ENCODE data around the gene EPHB6.

The EPHB6 gene

GRCh38 chr7:142866361-142867096, 11.7 kb downstream of the EPHB6 start:
- no peak for DNase-seq (ENCODE audit: low read depth)

GRCh38 chr7:142867097-142867378, 12.2 kb downstream of the EPHB6 start:
- no peak for DNase-seq (ENCODE audit: low read depth)

- DNase-seq (ENCODE audit: low read depth), result no peak
Measured at GRCh38 chr7:142867398-142868187, 12.7 kb downstream of the EPHB6 start.

- no peak for DNase-seq (ENCODE audit: low read depth)
Measured at GRCh38 chr7:142868188-142868985, 13.5 kb downstream of the EPHB6 start.

GRCh38 chr7:142868986-142869415, 14.1 kb downstream of the EPHB6 start:
- DNase-seq (ENCODE audit: low read depth), result no peak

DNA sequence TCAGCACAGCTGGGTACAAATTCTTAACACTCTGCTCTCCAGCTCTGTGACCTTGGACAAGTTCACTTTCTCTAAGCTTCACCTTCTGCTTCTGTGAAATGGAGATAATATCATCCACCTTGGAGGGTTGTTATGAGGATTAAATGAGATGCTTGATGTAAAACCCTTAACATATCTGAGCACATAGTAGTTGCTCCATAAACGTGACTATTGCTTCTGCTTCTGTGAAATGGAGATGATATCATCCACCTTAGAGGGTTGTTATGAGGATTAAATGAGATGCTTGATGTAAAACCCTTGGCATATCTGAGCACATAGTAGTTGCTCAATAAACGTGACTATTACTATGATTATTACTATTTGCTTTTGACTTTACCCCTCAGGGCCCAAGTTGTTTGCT, 14.6 kb downstream of the EPHB6 start:
- DNase-seq (ENCODE audit: low read depth), result no peak

- DNase-seq (ENCODE audit: low read depth), result no peak
Measured at GRCh38 chr7:142870147-142870559, 15.3 kb downstream of the EPHB6 start.

- no peak for DNase-seq (ENCODE audit: low read depth)
Measured at GRCh38 chr7:142870566-142871259, 15.8 kb downstream of the EPHB6 start.

- DNase-seq (ENCODE audit: low read depth), result no peak
Measured at GRCh38 chr7:142871260-142872105, 16.6 kb downstream of the EPHB6 start.

DNA sequence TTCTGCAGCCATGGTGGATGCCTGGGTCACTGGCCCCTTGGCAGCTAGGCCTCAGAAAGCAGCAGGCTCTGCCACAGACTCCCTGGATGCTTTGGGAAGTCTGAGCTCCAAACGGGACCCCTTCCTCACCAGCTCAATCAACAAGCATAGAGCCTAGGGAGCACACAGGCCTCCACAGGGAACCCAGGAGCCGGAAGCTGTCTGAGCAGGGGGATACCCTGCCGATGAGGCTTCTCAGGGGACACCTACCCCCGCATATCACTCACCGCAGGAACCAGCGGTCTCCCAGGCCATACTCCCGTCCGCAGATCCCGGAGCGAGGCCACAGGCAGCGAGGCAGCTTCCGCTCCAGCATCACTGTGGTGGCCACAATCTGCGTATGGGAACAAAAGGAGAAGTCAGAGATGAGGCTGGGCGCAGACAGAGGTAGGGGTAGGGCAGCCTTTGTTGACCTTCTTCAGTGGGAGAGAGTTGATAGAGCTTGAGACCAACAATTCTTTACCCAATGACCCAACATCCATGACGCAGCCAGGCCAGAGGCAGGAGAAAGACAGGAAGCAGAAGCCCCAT, 17.3 kb downstream of the EPHB6 start:
- no peak for DNase-seq (ENCODE audit: low read depth)

DNA sequence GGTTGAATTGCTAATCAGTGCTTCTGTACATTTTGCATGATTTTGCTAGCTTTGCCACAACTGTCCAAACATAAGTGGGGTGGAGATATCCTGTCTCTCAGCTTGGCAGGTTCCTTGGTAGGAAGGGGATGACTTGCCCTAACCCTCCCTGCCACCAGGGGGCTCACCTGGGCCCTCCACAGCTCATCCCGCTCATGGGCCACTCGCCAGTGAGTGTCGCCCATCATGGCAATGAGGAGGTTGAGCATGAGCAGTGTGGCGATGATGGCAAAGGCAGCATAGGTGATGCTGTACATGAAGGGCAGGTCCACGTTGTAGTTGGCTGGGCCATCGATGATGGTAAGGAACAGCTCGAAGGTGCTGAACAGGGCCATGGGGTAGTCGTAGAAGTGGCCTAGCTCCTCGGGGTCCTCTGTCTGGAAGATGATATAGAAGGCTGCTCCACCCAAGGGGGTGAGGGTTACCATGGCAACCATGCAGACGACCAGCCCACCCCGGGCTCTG, 18.5 kb downstream of the EPHB6 start:
- DNase-seq (ENCODE audit: low read depth), result no peak

DNA sequence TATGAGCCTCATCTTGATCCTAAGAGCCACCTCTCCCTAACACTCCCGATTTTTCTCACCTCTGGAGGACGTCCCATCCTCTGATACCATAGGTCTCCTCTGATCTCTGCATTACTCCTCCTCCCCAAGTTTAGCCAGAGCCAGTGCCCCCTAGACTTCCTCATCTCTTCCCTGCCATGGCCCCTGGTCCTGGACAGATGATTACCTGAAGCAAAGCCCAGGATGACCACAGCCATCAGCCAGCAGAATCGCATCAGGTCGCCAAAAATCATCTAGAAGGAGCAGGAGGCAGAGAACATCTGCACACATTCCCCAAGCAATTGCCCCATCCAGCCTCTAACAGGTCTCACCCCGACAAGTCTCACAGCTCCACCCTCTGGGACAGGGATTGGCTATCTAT, 19.0 kb downstream of the EPHB6 start:
- no peak for DNase-seq (ENCODE audit: low read depth)

- DNase-seq (ENCODE audit: low read depth), result no peak
Measured at GRCh38 chr7:142874409-142874808, 19.5 kb downstream of the EPHB6 start.

- DNase-seq (ENCODE audit: low read depth), result no peak
Measured at GRCh38 chr7:142874837-142875236, 20.0 kb downstream of the EPHB6 start.

- DNase-seq (ENCODE audit: low read depth), result no peak
Measured at GRCh38 chr7:142875456-142875855, 20.6 kb downstream of the EPHB6 start.

DNA sequence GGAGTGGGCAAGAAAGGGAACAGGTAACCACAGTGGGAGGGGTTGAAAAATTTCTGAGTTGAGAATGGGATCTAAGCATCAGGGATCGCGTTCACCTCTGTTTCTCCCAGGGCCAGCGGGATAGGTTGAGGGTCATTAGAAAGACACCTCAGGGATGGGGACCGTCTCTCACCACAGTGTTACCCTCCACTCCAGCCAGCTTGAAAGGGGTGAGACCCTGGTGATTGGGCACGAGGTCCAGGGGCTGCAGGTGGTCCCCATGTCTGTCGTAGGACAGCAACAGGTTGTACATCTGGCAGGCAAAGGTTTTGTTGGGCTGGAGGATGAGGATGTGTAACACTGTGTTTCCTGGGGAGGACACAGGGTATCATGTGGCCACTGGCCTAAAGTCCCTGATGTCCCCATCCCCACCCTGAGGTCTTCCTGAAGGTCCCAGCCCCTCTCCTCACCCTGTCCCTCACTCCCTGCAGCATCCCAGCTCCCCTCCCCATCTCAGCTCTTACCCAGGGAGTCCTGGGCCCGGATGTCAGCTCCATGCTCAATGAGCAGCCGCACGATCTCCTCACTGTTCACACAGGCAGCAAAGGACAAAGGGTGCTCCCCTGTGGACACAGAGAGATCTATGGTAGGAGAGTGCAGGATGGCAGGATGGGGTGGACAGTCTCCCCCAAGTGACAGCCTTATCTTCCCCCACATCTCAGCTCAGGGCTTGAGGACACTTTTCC, 21.5 kb downstream of the EPHB6 start:
- no peak for DNase-seq (ENCODE audit: low read depth)

DNA sequence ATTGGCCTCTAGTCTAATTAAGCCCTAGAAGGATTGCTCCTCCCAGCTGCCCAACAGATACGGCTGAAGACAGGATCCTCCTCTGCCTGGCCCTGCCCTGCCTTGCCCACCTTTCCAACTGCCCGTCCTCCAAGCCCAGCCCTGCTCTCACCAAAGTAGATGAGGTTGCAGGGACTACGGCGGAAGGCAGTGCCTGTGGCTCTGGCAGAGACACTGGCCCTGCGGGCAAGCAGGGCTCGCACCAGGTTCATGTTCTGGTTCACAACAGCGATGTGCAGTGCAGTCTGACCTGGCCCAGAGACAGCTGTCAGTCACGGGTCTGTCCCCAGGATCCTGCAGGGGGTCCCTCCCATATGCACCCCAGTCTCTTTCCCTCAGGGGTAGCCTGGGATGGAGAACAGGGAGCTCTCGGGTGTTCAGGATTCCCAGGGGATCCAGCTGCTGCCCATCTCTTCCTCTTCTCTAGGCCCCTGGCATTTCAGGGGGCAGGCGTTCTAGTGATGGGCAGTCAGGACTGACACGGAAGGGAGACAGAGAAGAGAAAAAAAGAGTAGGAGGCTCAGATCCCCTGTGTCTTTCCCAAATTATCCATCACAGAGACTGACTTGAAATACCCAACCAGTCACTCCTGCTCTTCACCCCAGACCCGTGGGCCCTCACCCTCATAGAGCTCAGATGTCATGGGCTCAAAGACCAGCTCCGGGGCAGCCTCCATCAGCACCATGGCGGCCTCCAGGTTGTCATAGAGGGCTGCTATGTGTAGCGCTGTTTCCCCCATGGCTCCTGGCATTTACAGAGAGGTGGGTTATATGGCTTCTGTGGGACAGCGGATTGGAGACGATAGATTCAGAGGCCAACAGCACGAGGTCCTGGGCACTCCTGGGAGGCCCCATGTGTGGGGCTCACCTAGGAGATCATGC, 22.4 kb downstream of the EPHB6 start:
- no peak for DNase-seq (ENCODE audit: low read depth)

- DNase-seq (ENCODE audit: low read depth), result no peak
Measured at GRCh38 chr7:142878315-142878714, 23.4 kb downstream of the EPHB6 start.

- DNase-seq (ENCODE audit: low read depth), result no peak
Measured at GRCh38 chr7:142879060-142879459, 24.2 kb downstream of the EPHB6 start.

Measured in activated gamma-delta T cell treated with anti-CD3 and anti-CD28 coated beads, Interleukin-2, amount 50 U/mL, for 16 hours (primary cell).